ENCODE results near the gene ALPP.
"Not testable (repeated sequence)": the region's sequence is repeated elsewhere in the genome, so short reads cannot be mapped to it uniquely, and the experiment has no call there.

GRCh38 chr2:232422996-232423395 lies 44.4 kb downstream of the ALPP start:
- TF ChIP-seq CTCF, EZH2phosphoT487, EZH2 (IDR thresholded peaks at IDR 0.05): not testable (repeated sequence)

Data from neural progenitor cell (in vitro differentiated cells).